H1 (cell line): ENCODE measurements around the gene MACROD2. TPM values are rescaled to one million over a fixed set of nuclear protein-coding genes. Genes with fewer than 3 reads are reported as not detected.

Experiments used
- CTCF ChIA-PET: fragments of 300-600 bp; sonication (Branson Sonifier 250); formaldehyde crosslinking; loops from one replicate; lab custom pipeline; 2021; ENCODE audit not compliant: partially characterized antibody; lab: Charles Lee
- POLR2A ChIA-PET: fragments of 300-600 bp; sonication (Branson Sonifier 250); formaldehyde crosslinking; loops from one replicate; lab custom pipeline; 2021; ENCODE audit warnings: inconsistent platforms; ENCODE audit not compliant: partially characterized antibody; lab: Charles Lee
- DNase-seq, 2 experiments: peaks; one replicate each; pipeline versions ENCODE4 v3.0.0 to v3.0.0-alpha.2; 2010 to 2022; ENCODE audit warnings: low spot score in 2 of 2, low read depth in 1 of 2, mixed read lengths in 1 of 2
- FAIRE-seq: peaks from 2 replicates; lab custom pipeline; 2011; peaks lifted over from hg19 to GRCh38; lab: Jason Lieb, UNC
- H2AFZ ChIP-seq: 2 replicates; pipeline ENCODE4 v1.8.1; 2012; ENCODE audit warnings: low read length, inconsistent platforms
- H2AK5ac ChIP-seq: 2 replicates; pipeline ENCODE4 v1.6.1; 2013; ENCODE audit warnings: low read depth, low read length
- H2BK120ac ChIP-seq: replicated peaks from 2 replicates; pipeline ENCODE3; 2013; ENCODE audit warnings: low read depth, low read length, inconsistent platforms
- H2BK12ac ChIP-seq: 2 replicates; pipeline ENCODE4 v1.6.1; 2013; ENCODE audit warnings: low read depth, low read length
- H2BK15ac ChIP-seq: 2 replicates; pipeline ENCODE4 v1.6.1; 2013; ENCODE audit warnings: low read length
- H2BK20ac ChIP-seq: 2 replicates; pipeline ENCODE4 v1.6.1; 2013; ENCODE audit warnings: low read length
- H2BK5ac ChIP-seq: 2 replicates; pipeline ENCODE4 v1.6.1; 2013; ENCODE audit warnings: low read depth, low read length
- H3K14ac ChIP-seq: 2 replicates; pipeline ENCODE4 v1.6.1; 2013; ENCODE audit warnings: inconsistent platforms; ENCODE audit not compliant: insufficient read length
- H3K18ac ChIP-seq: 2 replicates; pipeline ENCODE4 v1.6.1; 2013; ENCODE audit warnings: low read length; ENCODE audit errors: extremely low read depth
- H3K23ac ChIP-seq: 2 replicates; pipeline ENCODE4 v1.6.1; 2013; ENCODE audit warnings: inconsistent platforms; ENCODE audit not compliant: insufficient read length
- H3K23me2 ChIP-seq: 2 replicates; pipeline ENCODE4 v1.6.1; 2013; ENCODE audit warnings: low read depth, low read length
- H3K27ac ChIP-seq: 2 replicates; pipeline ENCODE4 v1.6.1; 2011; ENCODE audit warnings: low read depth, low read length, inconsistent platforms
- H3K27me3 ChIP-seq, 4 experiments: replicated peaks in 1 of 4; 1 replicate in 1 of 4; 2 replicates in 3 of 4; pipeline versions ENCODE4 v1.6.1 to v1.8.1; 2011 to 2013; ENCODE audit warnings: low read length in 3 of 4, mild to moderate bottlenecking in 3 of 4, inconsistent platforms in 2 of 4, mixed read lengths in 2 of 4, moderate library complexity in 1 of 4; ENCODE audit not compliant: control insufficient read depth in 3 of 4, insufficient read depth in 3 of 4; ENCODE audit errors: extremely low read depth in 1 of 4
- H3K36me3 ChIP-seq, 4 experiments: 2 replicates each; pipeline versions ENCODE4 v1.6.1 to v1.8.1; 2011 to 2013; ENCODE audit warnings: mild to moderate bottlenecking in 4 of 4, low read length in 3 of 4, moderate library complexity in 2 of 4, control low read depth in 1 of 4, inconsistent platforms in 1 of 4; ENCODE audit not compliant: insufficient read depth in 4 of 4, control insufficient read depth in 2 of 4
- H3K4ac ChIP-seq: replicated peaks from 2 replicates; pipeline ENCODE3; 2013; ENCODE audit warnings: low read length, low read depth, mixed read lengths, inconsistent platforms; ENCODE audit not compliant: insufficient read length
- H3K4me1 ChIP-seq, 4 experiments: replicated peaks in 1 of 4; 1 replicate in 1 of 4; 2 replicates in 3 of 4; pipeline versions ENCODE4 v1.6.1 to v1.8.1; 2011 to 2013; ENCODE audit warnings: low read length in 3 of 4, inconsistent platforms in 2 of 4, mixed read lengths in 1 of 4; ENCODE audit not compliant: insufficient read depth in 4 of 4, control insufficient read depth in 3 of 4
- H3K4me2 ChIP-seq, 2 experiments: 2 replicates each; pipeline versions ENCODE4 v1.6.1 to v1.8.1; 2011 to 2013; ENCODE audit warnings: low read depth in 2 of 2, low read length in 2 of 2, control low read depth in 1 of 2, inconsistent platforms in 1 of 2, mild to moderate bottlenecking in 1 of 2; ENCODE audit not compliant: insufficient read depth in 1 of 2
- H3K4me3 ChIP-seq, 4 experiments: fragments of 200-600, 300-600 bp in 1 of 4; sonication (generic), shearing (Covaris generic), sonication (Bioruptor Twin) in 1 of 4; 2 replicates each; pipeline versions ENCODE4 v1.5.1 to v1.8.1; 2011 to 2016; ENCODE audit warnings: low read length in 4 of 4, low read depth in 3 of 4, control low read depth in 2 of 4, inconsistent platforms in 2 of 4, mild to moderate bottlenecking in 2 of 4, mixed read lengths in 1 of 4, moderate library complexity in 1 of 4; ENCODE audit not compliant: insufficient read depth in 2 of 4; ENCODE audit errors: extremely low read depth in 1 of 4
- H3K56ac ChIP-seq: replicated peaks from 2 replicates; pipeline ENCODE3; 2013; ENCODE audit warnings: low read depth, mild to moderate bottlenecking, mixed read lengths, low read length, inconsistent platforms; ENCODE audit not compliant: insufficient read length
- H3K79me1 ChIP-seq: 2 replicates; pipeline ENCODE4 v1.6.1; 2013; ENCODE audit warnings: low read depth, low read length, control low read depth
- H3K79me2 ChIP-seq, 2 experiments: 2 replicates each; pipeline versions ENCODE4 v1.6.1 to v1.8.1; 2012 to 2013; ENCODE audit warnings: low read length in 2 of 2, mild to moderate bottlenecking in 2 of 2, inconsistent platforms in 1 of 2; ENCODE audit not compliant: insufficient read depth in 2 of 2, control insufficient read depth in 1 of 2
- H3K9ac ChIP-seq, 4 experiments: replicated peaks in 1 of 4; 1 replicate in 1 of 4; 2 replicates in 3 of 4; pipeline versions ENCODE4 v1.6.1 to v1.8.1; 2011 to 2013; ENCODE audit warnings: low read depth in 3 of 4, low read length in 3 of 4, control low read depth in 2 of 4, mild to moderate bottlenecking in 2 of 4, moderate library complexity in 2 of 4, inconsistent platforms in 1 of 4; ENCODE audit errors: extremely low read depth in 1 of 4
- H3K9me3 ChIP-seq, 2 experiments: 2 replicates each; pipeline versions ENCODE4 v1.6.1 to v1.8.1; 2012 to 2013; ENCODE audit warnings: mild to moderate bottlenecking in 2 of 2, moderate library complexity in 2 of 2, control low read depth in 1 of 2, inconsistent platforms in 1 of 2, low read depth in 1 of 2, low read length in 1 of 2, mixed read lengths in 1 of 2; ENCODE audit not compliant: insufficient read depth in 2 of 2
- H4K20me1 ChIP-seq, 2 experiments: replicated peaks in 1 of 2; 2 replicates each; pipeline versions ENCODE3 to v1.8.1; 2011 to 2013; ENCODE audit warnings: inconsistent platforms in 2 of 2, low read length in 2 of 2, mild to moderate bottlenecking in 1 of 2; ENCODE audit not compliant: insufficient read depth in 2 of 2, control insufficient read depth in 1 of 2
- H4K5ac ChIP-seq: 2 replicates; pipeline ENCODE4 v1.6.1; 2013; ENCODE audit warnings: low read length, low read depth, mixed read lengths, inconsistent platforms; ENCODE audit not compliant: insufficient read length
- H4K8ac ChIP-seq: 2 replicates; pipeline ENCODE4 v1.8.0; 2013; ENCODE audit warnings: mild to moderate bottlenecking, moderate library complexity, low read length, inconsistent platforms; ENCODE audit not compliant: insufficient read depth; ENCODE audit errors: extremely low read depth
- H4K91ac ChIP-seq: replicated peaks from 2 replicates; pipeline ENCODE3; 2013; ENCODE audit warnings: low read length, mixed read lengths, inconsistent platforms; ENCODE audit not compliant: insufficient read length
- BRCA1 ChIP-seq: IDR thresholded peaks from 2 replicates; pipeline ENCODE4 v1.6.1; 2012; ENCODE audit warnings: low read depth, low read length, improper control_type of control experiment
- CBX5 ChIP-seq: fragments of 300-800, 300-1000 bp; sonication (generic); IDR thresholded peaks from 2 replicates; pipeline ENCODE4 v1.7.1; 2016; ENCODE audit warnings: antibody characterized with exemption, low read length, low read depth
- CHD1 ChIP-seq: IDR thresholded peaks from 2 replicates; pipeline ENCODE4 v1.6.1; 2012; ENCODE audit warnings: low read depth, low read length, improper control_type of control experiment
- EP300 ChIP-seq, 2 experiments: IDR thresholded peaks; 1 replicate in 1 of 2; 2 replicates in 1 of 2; pipeline ENCODE4 v1.6.1; 2011 to 2012; ENCODE audit warnings: low read depth in 2 of 2, low read length in 2 of 2, mild to moderate bottlenecking in 2 of 2, borderline replicate concordance in 1 of 2, inconsistent platforms in 1 of 2, moderate library complexity in 1 of 2
- NRF1 ChIP-seq: IDR thresholded peaks from 2 replicates; pipeline ENCODE4 v1.6.1; 2011; ENCODE audit warnings: mild to moderate bottlenecking, low read depth, low read length, improper control_type of control experiment
- PHF8 ChIP-seq: fragments of 200-600 bp; sonication (generic); conservative IDR thresholded peaks from 2 replicates; pipeline ENCODE4 v1.7.1; 2012; ENCODE audit warnings: low read depth, mild to moderate bottlenecking, inconsistent platforms, low read length, moderate library complexity
- ZNF274 ChIP-seq: IDR thresholded peaks from 2 replicates; pipeline ENCODE4 v1.7.0; 2012; ENCODE audit warnings: low read length, borderline replicate concordance; ENCODE audit errors: extremely low read depth
- polyA plus RNA-seq, 7 experiments: library from polyadenylated mRNA; depleted of rRNA in 3 of 7; stranded (reverse) in 5 of 7; unstranded in 2 of 7; fragments of >200 nt in 5 of 7; fragments of 200-250 nt in 2 of 7; gene quantifications; 1 replicate in 5 of 7; 2 replicates in 1 of 7; 4 replicates in 1 of 7; pipeline versions ENCODE4 v1.2.1 to v1.2.3, GENCODE V29; 2011 to 2013; ENCODE audit warnings: missing spikeins in 2 of 7, mixed read lengths in 2 of 7
- total RNA-seq: library from RNA; stranded (reverse); fragmentation: NEBNext Ultra II Directional; extraction: Animal tissue kit (Norgen Biotek cat#: 25700); gene quantifications from 2 replicates; pipeline ENCODE4 v1.2.1, GENCODE V29; 2021
- TF ChIP-seq, protein P1 (sequence below), 3 experiments: IDR thresholded peaks; 1 replicate in 2 of 3; 2 replicates in 1 of 3; pipeline versions ENCODE4 v1.5.1 to v1.6.1; 2011; ENCODE audit warnings: low read length in 3 of 3, mild to moderate bottlenecking in 3 of 3, inconsistent platforms in 2 of 3, low read depth in 1 of 3, moderate library complexity in 1 of 3; ENCODE audit not compliant: insufficient read depth in 1 of 3; ENCODE audit errors: control extremely low read depth in 1 of 3

The MACROD2 gene
- total and polyA plus RNA-seq, 2 of the 8 experiments (the other 6 are each of a cell fraction or from before 2014, with no cell fraction given) = 0.70 to 3.9 TPM

DNA sequence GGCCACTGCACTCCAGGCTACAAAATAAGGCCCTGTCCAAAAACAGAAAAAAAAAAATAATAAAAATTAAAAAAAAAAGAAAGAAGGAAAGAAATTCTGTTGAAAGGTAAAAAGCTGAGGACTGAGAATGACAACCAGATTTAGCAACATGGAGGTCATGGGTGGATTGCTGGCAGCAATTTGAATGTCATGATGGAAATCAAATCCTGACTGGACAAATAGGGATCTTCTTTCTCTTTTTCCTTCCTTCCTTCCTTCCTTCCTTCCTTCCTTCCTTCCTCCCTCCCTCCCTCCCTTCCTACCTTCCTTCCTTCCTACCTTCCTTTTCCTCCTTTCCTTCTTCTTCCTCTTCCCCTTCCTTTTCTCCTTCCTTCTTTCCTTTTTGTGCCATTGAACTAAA lies 895.4 kb downstream of the MACROD2 start:
- no peak overlapping the region for H3K56ac ChIP-seq
- no peak for FAIRE-seq

More for the DNA sequence above, 895.4 kb downstream of the MACROD2 start:
- H3K36me3 ChIP-seq = no peaks in the 10 kb centered on the region
- H2BK15ac ChIP-seq = no peak overlapping the region
- H2BK20ac ChIP-seq = no peak overlapping the region
- H3K9ac ChIP-seq = no peak overlapping the region
- H4K5ac ChIP-seq = no peak overlapping the region
- H4K8ac ChIP-seq = no peak overlapping the region
- H4K20me1 ChIP-seq = no peaks in the 10 kb centered on the region
- no peak for DNase-seq
- TF ChIP-seq CBX5 (no peak), CHD1 (no peak), EP300 (IDR thresholded peaks at IDR 0.05; ENCODE audit: borderline replicate concordance in 1 of 2, low read depth in 2 of 2, low read length in 2 of 2) (no peak), PHF8 (no peak), BRCA1 (no peak), ZNF274 (no peak), NRF1 (no peak)
- TF ChIP-seq, protein P1, sequence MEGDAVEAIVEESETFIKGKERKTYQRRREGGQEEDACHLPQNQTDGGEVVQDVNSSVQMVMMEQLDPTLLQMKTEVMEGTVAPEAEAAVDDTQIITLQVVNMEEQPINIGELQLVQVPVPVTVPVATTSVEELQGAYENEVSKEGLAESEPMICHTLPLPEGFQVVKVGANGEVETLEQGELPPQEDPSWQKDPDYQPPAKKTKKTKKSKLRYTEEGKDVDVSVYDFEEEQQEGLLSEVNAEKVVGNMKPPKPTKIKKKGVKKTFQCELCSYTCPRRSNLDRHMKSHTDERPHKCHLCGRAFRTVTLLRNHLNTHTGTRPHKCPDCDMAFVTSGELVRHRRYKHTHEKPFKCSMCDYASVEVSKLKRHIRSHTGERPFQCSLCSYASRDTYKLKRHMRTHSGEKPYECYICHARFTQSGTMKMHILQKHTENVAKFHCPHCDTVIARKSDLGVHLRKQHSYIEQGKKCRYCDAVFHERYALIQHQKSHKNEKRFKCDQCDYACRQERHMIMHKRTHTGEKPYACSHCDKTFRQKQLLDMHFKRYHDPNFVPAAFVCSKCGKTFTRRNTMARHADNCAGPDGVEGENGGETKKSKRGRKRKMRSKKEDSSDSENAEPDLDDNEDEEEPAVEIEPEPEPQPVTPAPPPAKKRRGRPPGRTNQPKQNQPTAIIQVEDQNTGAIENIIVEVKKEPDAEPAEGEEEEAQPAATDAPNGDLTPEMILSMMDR (IDR thresholded peaks at IDR 0.05; ENCODE audit: control extremely low read depth in 1 of 3, insufficient read depth in 1 of 3, low read depth in 1 of 3, low read length in 3 of 3) = no peak
- ChIA-PET CTCF (no interaction called here), POLR2A (no interaction called here)
- no peaks in the 10 kb centered on the region for H3K79me2 ChIP-seq
- H3K79me1 ChIP-seq = no peaks in the 10 kb centered on the region
- no peaks in the 10 kb centered on the region for H3K27me3 ChIP-seq
- no peak overlapping the region for H3K23ac ChIP-seq
- H3K4me1 ChIP-seq = no peaks in the 10 kb centered on the region
- no peak overlapping the region for H2AFZ ChIP-seq
- H3K9me3 ChIP-seq = no peaks in the 10 kb centered on the region
- H4K91ac ChIP-seq = no peak overlapping the region
- no peak overlapping the region for H2BK120ac ChIP-seq
- H3K23me2 ChIP-seq = no peaks in the 10 kb centered on the region
- H3K4me2 ChIP-seq = no peak overlapping the region
- no peak overlapping the region for H2BK5ac ChIP-seq
- no peak overlapping the region for H3K14ac ChIP-seq
- H3K18ac ChIP-seq = no peak overlapping the region
- no peak overlapping the region for H2BK12ac ChIP-seq
- H3K4ac ChIP-seq = no peak overlapping the region
- no peak overlapping the region for H3K27ac ChIP-seq
- no peak overlapping the region for H3K4me3 ChIP-seq
- no peak overlapping the region for H2AK5ac ChIP-seq
